Hippocampal formation (tissue), 2 donors: ENCODE data around the gene APMAP.

Experiments
- DNase-seq, 2 donors: peaks; one replicate each; lab custom pipeline; 2025; lab: John Stamatoyannopoulos, UW

The APMAP gene

GRCh38 chr20:25025091-25025861 is 32.7 kb upstream of the APMAP start:
- no peak for DNase-seq

- no peak for DNase-seq
Observed at GRCh38 chr20:25024171-25024570, 31.6 kb upstream of the APMAP start.

- DNase-seq, result no peak
Observed at GRCh38 chr20:25023356-25023755, 30.8 kb upstream of the APMAP start.

GRCh38 chr20:25022680-25023079 is 30.1 kb upstream of the APMAP start:
- no peak for DNase-seq

- DNase-seq, result no peak
Observed at GRCh38 chr20:25021336-25021735, 28.8 kb upstream of the APMAP start.

- no peak for DNase-seq
Observed at GRCh38 chr20:25020901-25021301, 28.4 kb upstream of the APMAP start.

- DNase-seq, result no peak
Observed at GRCh38 chr20:25020345-25020744, 27.8 kb upstream of the APMAP start.

- DNase-seq, result no peak
Observed at GRCh38 chr20:25019381-25020155, 27.0 kb upstream of the APMAP start.

GRCh38 chr20:25018841-25019240 is 26.3 kb upstream of the APMAP start:
- DNase-seq, result no peak

- no peak for DNase-seq
Observed at GRCh38 chr20:25018425-25018824, 25.9 kb upstream of the APMAP start.

GRCh38 chr20:25017257-25017803 is 24.8 kb upstream of the APMAP start:
- DNase-seq, result no peak

GRCh38 chr20:25016471-25016870 is 23.9 kb upstream of the APMAP start:
- DNase-seq, result no peak

- no peak for DNase-seq
Observed at GRCh38 chr20:25015986-25016385, 23.4 kb upstream of the APMAP start.

GRCh38 chr20:25014816-25015215 is 22.3 kb upstream of the APMAP start:
- no peak for DNase-seq

- no peak for DNase-seq
Observed at GRCh38 chr20:25013478-25014380, 21.2 kb upstream of the APMAP start.

- no peak for DNase-seq
Observed at GRCh38 chr20:25012616-25013189, 20.2 kb upstream of the APMAP start.

GRCh38 chr20:25011831-25012241 is 19.3 kb upstream of the APMAP start:
- DNase-seq, result no peak

GRCh38 chr20:25011261-25011660 is 18.7 kb upstream of the APMAP start:
- DNase-seq, result no peak

GRCh38 chr20:25009218-25010145 is 16.9 kb upstream of the APMAP start:
- DNase-seq, result no peak

GRCh38 chr20:25008388-25009217 is 16.1 kb upstream of the APMAP start:
- DNase-seq, result no peak
